Loucy (cell line): ENCODE measurements around the gene RNU1-1.
"Not testable (repeated sequence)": the region's sequence is repeated elsewhere in the genome, so short reads cannot be mapped to it uniquely, and the experiment has no call there.

Experiments used
- CTCF ChIP-seq: fragments of 200-600 bp; sonication (generic); conservative IDR thresholded peaks from 2 replicates; pipeline ENCODE4 v1.5.1; 2014; ENCODE audit warnings: mild to moderate bottlenecking, antibody characterized with exemption, low read length
- EZH2phosphoT487 ChIP-seq: fragments of 200-600 bp; IDR thresholded peaks from 2 replicates; pipeline ENCODE4 v1.6.1; 2018; ENCODE audit warnings: antibody characterized with exemption, mild to moderate bottlenecking, moderate library complexity, borderline replicate concordance

DNA sequence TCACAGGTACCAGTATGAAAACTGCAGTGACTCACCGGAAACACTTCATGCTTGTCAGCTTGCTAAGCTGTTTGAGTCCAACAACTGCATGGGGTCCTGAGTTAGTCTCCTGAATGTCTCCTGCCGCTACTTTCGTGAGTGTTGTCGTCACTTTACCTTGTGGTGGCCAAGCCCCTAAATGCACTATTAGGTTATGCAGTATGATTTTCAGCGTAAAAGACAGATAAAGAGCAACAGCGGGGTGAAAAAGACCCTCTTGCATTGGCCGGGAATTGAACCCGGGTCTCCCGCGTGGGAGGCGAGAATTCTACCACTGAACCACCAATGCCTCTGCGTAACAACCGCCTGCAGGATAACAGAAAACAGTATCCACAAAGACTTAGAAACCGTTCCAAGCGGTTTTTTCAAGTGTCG, 31.6 kb upstream of the RNU1-1 start:
- TF ChIP-seq CTCF, EZH2phosphoT487: not testable (repeated sequence)
